ENCODE data around the gene SLC44A2.

The SLC44A2 gene

GRCh38 chr19:10582091-10582490 is 43.3 kb upstream of the SLC44A2 start:
- H3K9ac ChIP-seq (ENCODE audit: low read length) = no peak overlapping the region
- no peak overlapping the region for H3K4me2 ChIP-seq (ENCODE audit: low read depth, low read length, poor library complexity, severe bottlenecking)
- no peaks in the 10 kb centered on the region for H3F3A ChIP-seq (ENCODE audit: insufficient read depth)
- H3K79me2 ChIP-seq (ENCODE audit: insufficient read depth, low read length) = no peaks in the 10 kb centered on the region
- no peak overlapping the region for H3K27ac ChIP-seq (ENCODE audit: low read depth, low read length)
- TF ChIP-seq CTCF (IDR thresholded peaks at IDR 0.05; ENCODE audit: insufficient read depth, low read length, poor library complexity, severe bottlenecking) = no peak
- no peak for TF ChIP-seq EZH2phosphoT487 (conservative IDR thresholded peaks at IDR 0.05; ENCODE audit: low read length)
- H3K9me2 ChIP-seq (replicated peaks; ENCODE audit: insufficient read depth, low read length) = no peaks in the 10 kb centered on the region
- no peaks in the 10 kb centered on the region for H3K36me3 ChIP-seq (ENCODE audit: low read length)
- no peaks in the 10 kb centered on the region for H3K27me3 ChIP-seq (ENCODE audit: low read length)
- H4K20me1 ChIP-seq (ENCODE audit: low read depth, low read length) = no peaks in the 10 kb centered on the region
- H3K4me3 ChIP-seq (ENCODE audit: insufficient read depth, low read length, poor library complexity, severe bottlenecking) = no peak overlapping the region
- H2AFZ ChIP-seq (ENCODE audit: low read depth, low read length, severe bottlenecking) = no peak overlapping the region
- no peaks in the 10 kb centered on the region for H3K9me3 ChIP-seq (ENCODE audit: insufficient read depth, low read length)

- Histone ChIP-seq H3F3A (ENCODE audit: insufficient read depth) (no peaks in the 10 kb centered on the region), H2AFZ (ENCODE audit: low read depth, low read length, severe bottlenecking) (no peak overlapping the region), H3K9me2 (replicated peaks; ENCODE audit: insufficient read depth, low read length) (no peaks in the 10 kb centered on the region), H3K36me3 (ENCODE audit: low read length) (no peaks in the 10 kb centered on the region), H3K4me3 (ENCODE audit: insufficient read depth, low read length, poor library complexity, severe bottlenecking) (no peak overlapping the region), H3K27me3 (ENCODE audit: low read length) (no peaks in the 10 kb centered on the region), H3K4me2 (ENCODE audit: low read depth, low read length, poor library complexity, severe bottlenecking) (no peak overlapping the region), H3K9ac (ENCODE audit: low read length) (no peak overlapping the region), H4K20me1 (ENCODE audit: low read depth, low read length) (no peaks in the 10 kb centered on the region), H3K27ac (ENCODE audit: low read depth, low read length) (no peak overlapping the region), H3K79me2 (ENCODE audit: insufficient read depth, low read length) (no peaks in the 10 kb centered on the region), H3K9me3 (ENCODE audit: insufficient read depth, low read length) (no peaks in the 10 kb centered on the region)
- TF ChIP-seq CTCF (IDR thresholded peaks at IDR 0.05; ENCODE audit: insufficient read depth, low read length, poor library complexity, severe bottlenecking) (no peak), EZH2phosphoT487 (conservative IDR thresholded peaks at IDR 0.05; ENCODE audit: low read length) (no peak)
Observed at GRCh38 chr19:10583036-10583776, 42.1 kb upstream of the SLC44A2 start.

- Histone ChIP-seq H3K27me3 (ENCODE audit: low read length) (no peaks in the 10 kb centered on the region), H3K9me2 (replicated peaks; ENCODE audit: insufficient read depth, low read length) (no peaks in the 10 kb centered on the region), H3F3A (ENCODE audit: insufficient read depth) (no peaks in the 10 kb centered on the region), H3K27ac (ENCODE audit: low read depth, low read length) (no peak overlapping the region), H3K36me3 (ENCODE audit: low read length) (no peaks in the 10 kb centered on the region), H3K9ac (ENCODE audit: low read length) (no peak overlapping the region), H3K4me3 (ENCODE audit: insufficient read depth, low read length, poor library complexity, severe bottlenecking) (no peak overlapping the region), H4K20me1 (ENCODE audit: low read depth, low read length) (no peaks in the 10 kb centered on the region), H3K4me2 (ENCODE audit: low read depth, low read length, poor library complexity, severe bottlenecking) (no peak overlapping the region), H2AFZ (ENCODE audit: low read depth, low read length, severe bottlenecking) (no peak overlapping the region), H3K79me2 (ENCODE audit: insufficient read depth, low read length) (no peaks in the 10 kb centered on the region), H3K9me3 (ENCODE audit: insufficient read depth, low read length) (no peaks in the 10 kb centered on the region)
- TF ChIP-seq EZH2phosphoT487 (conservative IDR thresholded peaks at IDR 0.05; ENCODE audit: low read length) (no peak), CTCF (IDR thresholded peaks at IDR 0.05; ENCODE audit: insufficient read depth, low read length, poor library complexity, severe bottlenecking) (no peak)
Observed at GRCh38 chr19:10586396-10586795, 39.0 kb upstream of the SLC44A2 start.

All from SU-DHL-6 (cell line).